T-helper 1 cell (primary cell): ENCODE data around the gene TMEM97.
"Not testable (repeated sequence)": the region's sequence is repeated elsewhere in the genome, so short reads cannot be mapped to it uniquely, and the experiment has no call there.

ENCODE experiments used
- DNase-seq, 5 donors: peaks; one replicate each; pipeline ENCODE4 v3.0.0-alpha.2; 2012 to 2020

TMEM97 gene

DNA sequence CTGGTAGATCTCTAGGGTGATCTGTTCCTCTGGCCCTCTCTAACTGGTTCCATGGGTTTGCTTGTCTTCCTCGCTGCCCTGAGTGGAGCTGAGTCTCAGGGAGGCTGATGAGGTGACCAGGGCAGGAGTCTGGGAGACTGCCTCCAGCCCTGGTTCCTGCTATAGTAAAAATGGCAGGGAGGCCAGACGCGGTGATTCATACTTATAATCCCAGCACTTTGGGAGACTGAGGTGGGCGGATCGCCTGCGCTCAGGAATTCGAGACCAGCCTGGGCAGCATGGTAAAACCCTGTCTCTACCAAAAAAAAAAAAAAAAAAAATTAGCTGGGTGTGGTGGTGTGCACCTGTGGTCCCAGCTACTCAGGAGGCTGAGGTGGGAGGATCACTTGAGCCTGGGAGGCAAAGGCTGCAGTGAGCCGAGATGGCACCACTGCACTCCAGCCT is 19.8 kb downstream of the TMEM97 start:
- DNase-seq: not testable (repeated sequence)

- DNase-seq: no peak
Observed at GRCh38 chr17:28339431-28339830, 20.4 kb downstream of the TMEM97 start.

DNA sequence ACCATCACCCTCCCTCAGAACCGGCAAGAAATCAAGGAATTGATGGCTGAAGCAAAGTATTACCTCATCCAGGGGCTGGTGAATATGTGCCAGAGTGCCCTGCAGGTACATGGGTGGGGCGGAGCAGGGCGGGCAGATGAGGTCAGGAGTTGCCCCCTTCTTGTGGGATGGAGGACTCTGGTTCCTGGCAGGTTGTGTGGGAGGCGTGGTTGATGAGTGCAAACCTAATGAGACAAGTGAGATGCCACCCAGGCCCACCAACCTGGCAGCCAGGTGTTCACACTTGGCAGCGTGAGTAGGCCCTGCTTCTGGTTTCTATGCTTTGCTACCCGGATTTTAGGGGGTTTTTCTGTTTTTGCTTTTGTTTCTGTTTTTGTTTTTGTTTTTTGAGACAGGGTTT is 21.4 kb downstream of the TMEM97 start:
- no peak for DNase-seq

GRCh38 chr17:28341516-28341915 is 22.5 kb downstream of the TMEM97 start:
- no peak for DNase-seq

- no peak for DNase-seq
Observed at GRCh38 chr17:28342313-28342712, 23.3 kb downstream of the TMEM97 start.

DNA sequence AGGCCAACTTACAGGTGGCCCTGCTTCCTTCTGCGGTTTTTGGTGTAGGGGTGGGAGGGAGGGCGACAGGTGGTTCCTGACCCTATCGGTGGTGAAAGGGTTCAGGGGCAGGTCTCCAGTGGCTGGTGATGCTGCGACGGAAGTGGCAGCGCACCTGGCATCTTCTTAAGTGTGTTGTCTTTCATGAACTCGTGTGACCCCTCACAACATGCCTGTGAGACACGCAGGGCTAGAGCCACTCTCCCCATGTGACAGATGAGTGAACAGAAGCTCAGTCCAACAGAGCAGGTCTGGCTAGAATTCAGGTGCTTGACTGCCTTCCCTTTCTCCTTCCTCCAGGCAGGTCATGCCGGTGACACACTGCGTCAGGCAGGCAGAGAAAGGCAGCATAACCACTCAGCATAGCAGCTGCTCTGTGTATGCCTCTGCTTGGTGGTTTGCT is 24.5 kb downstream of the TMEM97 start:
- DNase-seq: no peak

- DNase-seq: no peak
Observed at GRCh38 chr17:28344011-28344410, 25.0 kb downstream of the TMEM97 start.

DNA sequence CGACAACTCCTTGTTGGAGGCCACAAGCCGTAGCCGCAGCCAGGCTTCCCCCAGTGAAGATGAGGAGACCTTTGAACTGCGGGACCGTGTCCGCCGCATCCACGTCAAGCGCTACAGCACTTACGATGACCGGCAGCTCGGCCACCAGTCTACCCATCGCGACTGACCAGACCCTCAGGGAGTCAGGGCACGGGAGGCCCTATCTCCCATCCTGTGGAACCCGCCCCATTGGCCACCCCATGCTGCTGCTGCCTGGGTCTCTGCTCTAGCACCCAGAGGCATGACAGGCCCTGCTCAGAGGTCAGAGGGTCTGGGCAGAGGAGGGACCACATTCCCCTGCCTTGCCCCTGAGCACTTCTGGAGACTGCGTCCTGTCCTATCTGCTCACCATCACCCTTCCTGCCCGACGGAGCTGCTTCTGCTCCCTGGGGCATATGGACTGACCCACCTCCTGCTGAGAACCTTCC is 25.5 kb downstream of the TMEM97 start:
- no peak for DNase-seq

DNA sequence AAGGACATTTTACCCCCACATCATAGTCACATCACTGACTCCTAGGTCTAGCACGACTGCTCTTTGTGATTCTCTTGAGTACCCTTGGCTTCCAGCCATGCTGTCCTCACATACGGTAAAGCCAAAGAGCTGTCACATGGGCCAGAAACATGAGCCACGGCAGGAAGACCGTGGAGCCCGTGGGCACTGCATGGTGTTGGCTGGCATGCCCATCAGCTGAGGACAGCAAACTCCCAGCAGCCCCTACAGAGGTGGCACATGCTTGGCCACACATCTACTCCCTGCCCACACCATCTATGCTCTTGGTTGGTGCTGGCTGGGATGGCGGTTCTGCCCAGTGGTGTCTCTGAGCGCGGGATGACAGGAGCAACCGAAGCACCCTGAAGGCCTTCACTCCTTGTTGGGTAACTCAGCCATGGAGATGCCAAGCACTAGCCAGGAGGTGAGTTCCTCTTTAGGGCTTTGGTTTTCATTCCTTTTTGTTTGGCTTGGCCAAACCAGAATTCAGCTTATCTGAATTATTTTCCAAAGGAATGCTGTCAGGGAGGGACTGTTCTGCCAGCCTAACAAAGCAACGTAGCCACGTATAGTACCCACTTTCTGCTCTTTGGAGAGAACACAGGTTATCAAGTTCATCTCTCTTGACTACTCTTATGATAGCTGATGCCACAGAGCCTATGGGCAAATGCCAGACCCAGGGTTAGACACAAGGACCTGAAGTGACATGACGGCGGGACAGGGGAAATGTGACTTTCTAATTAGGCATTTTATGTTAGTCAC is 26.6 kb downstream of the TMEM97 start:
- no peak for DNase-seq

DNA sequence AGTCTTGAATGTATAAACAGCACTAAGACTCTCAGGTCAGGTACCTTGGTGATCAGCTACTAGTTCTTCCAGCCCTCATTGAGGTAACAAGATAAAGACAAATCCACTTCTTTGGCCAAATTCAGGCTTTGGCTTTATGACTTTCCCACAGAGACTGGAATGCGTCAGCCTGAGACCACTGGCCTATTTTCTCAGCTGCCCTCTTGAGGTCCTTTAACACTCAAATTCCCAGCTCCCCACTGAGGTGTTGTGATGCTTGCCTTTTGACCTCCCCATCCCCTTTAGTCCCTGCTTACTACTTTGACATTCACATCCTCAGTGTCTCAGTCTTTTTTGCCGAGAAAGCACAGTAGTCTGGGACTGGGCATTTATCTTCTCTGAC is 27.2 kb downstream of the TMEM97 start:
- no peak for DNase-seq

DNA sequence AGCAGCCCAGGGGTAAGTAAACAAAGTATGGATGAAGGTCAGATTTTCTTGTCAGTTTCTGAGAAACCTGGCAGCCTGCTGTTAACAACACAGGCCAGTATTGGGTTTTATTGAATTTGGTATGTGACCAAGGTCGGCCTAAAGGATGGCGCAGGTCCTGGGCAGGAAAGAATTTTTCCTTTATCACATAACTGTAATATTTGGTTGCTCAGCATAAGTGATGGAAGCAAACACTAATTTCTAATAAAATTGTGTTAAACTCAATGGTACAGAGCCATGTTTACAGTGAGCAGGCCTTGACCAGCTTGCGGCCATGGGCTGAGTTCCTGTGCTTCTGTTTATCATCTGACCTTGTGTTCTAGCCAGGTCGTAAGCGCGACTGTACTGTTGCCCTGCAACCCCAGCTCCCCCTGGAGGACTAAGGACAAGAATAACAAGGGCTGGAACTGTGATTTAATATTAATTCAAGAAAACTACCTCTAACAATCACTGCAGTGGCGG is 27.8 kb downstream of the TMEM97 start:
- no peak for DNase-seq

- DNase-seq: no peak
Observed at GRCh38 chr17:28347261-28347891, 28.4 kb downstream of the TMEM97 start.

DNA sequence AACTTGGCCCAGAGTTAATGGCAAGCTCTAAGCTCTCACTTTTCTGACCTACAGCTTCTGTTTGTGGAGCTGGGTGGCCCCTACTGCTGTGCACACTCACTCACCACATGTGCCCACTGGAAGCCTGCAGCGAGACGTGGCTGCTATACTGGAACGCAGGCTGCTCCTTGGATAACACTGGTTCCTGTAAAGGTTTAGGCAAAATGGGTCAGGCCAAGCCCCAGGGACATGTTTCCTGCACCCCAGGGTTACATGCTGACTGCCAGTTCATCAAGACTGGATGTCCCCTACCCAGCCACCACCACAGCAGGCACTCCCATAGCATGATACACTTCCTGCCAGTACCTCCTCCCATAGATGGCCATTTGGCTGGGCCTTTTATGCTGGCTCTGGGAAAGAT is 30.0 kb downstream of the TMEM97 start:
- DNase-seq: no peak

DNA sequence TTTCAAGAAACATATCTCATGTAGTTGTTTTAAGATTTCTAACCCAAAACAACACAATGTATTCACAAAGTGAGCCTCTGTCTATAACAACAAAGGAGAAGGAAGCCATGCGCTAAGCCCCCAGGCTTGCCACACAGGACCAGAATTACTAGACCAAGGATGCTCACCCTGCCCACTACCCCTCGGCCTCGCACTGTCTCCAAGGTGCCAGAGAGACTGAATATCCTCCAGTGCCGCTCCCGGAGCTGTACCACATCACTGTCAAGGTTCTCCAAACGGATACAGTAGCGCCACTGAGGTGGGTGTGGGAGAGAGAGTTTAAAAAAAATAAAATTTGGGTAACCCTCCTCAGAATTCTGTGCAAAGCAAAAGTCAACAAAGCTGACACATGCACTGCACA is 31.3 kb downstream of the TMEM97 start:
- no peak for DNase-seq

DNA sequence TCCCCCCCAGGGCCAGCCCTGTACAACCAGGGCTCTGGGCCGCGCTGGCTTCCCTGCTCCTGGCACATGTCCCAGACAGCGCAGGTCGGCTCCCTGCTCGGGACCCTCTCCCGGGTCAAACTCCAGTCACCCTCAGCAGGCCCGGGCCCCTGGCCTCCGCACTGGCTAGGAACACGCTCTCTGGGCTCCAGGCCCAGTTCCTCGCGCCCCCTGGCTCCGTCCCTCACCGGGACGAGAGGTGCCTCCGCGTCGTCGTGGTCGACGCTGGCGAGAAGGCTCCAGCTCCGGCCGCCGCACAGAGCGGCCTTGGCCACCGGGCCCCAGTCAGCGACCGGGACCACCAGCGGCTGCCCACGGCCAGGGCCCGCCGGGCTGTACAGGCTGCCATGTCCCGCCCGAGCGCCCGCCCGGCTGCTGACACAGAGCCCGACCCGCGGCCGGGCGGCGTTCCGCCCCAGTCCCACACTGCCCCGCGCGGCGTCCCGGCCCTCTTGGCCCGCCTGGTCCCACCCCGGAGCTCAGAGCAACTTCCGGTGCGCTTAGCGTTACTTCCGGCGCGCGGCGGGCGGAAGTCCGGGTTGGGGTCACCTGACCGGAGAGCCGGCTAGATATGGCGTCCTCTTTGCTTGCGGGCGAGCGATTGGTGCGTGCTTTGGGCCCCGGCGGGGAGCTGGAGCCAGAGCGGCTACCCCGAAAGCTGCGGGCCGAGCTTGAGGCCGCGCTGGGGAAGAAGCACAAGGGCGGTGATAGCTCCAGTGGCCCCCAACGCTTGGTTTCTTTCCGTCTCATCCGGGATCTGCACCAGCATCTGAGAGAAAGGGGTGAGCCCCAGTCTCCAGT is 38.3 kb downstream of the TMEM97 start, which contains the start of gene POLDIP2:
Gene POLDIP2, minus strand, starts transcription at position 467 of the 840 bp plus-strand sequence. Its CDS starts 79 bp downstream, at position 388.
- peak; percentile 91 to 96 (median 93) for DNase-seq

DNA sequence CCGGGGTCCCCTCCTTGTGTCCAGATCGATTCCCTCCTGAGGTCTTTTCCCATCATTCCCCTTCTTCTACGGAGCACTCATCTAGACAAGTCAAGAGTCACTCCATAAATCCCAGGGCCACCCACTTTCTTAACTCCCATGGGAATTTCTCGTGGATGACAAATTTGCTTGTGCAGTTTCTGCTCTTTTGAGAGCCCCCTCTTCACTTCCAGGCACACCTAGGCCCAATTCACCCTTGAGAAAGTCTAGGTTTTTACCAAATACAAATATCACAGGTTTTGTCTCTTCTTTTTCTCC is 38.8 kb downstream of the TMEM97 start:
- no peak for DNase-seq

DNA sequence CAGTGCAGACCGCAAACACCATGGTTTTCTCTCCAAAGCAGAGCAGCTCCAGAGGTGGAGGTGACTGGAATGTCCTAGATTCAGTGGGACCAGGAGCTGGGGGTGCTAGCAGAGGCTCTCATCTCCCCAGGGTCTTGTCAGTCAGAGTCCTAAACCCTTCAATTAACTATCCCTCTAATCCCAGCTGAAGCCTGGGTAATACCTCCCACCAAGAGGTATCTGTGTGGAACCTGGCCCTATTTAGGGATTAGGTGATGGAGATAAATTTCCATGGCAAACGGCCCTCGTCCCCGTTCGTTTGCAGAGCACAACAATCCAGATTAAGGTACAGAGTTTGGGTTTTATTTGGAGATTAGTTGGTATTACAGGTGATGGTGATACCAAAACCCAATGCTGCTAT is 44.2 kb downstream of the TMEM97 start:
- DNase-seq: no peak

DNA sequence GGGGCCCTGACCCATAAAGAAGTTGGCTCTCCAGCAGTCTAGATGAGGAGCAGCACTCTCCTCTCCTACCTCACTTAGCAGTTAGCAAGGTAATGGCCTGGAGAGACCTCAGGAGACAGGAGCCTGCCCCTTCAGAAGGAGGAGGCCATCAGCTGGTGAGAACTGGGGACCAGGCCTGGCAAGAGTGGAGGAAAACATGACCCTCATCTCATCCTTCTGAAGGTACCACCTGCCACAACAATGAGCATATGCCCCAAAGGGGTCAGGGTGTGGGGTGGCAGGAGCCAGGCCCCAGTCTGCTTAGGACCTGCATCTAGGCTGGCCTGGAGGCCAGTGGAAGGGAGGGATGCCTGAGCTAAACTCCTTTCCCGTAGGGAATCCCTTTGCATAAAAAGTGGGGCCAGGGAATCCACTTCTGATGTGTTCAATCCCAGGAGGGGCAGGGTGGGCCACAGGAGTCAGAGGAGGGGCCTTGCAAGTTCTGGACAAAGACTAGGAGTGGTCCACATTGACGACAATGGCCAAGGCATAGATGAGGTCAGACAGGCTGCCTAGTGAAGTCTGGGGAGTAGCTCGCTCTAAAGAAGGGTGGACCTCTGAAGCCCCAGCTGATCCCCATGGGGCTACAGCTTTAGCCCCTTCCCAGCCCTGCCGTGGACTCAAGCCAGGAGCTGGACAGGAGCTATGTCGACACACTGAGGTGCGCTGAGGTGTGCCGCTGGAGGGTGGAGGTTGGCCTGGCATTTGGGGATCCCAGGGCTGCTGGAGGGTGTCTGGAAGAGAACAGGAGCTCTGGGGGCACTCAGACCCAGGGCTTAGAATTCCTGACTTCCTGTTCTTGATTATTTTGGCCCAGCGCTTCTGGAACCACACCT is 45.0 kb downstream of the TMEM97 start:
- DNase-seq: no peak

DNA sequence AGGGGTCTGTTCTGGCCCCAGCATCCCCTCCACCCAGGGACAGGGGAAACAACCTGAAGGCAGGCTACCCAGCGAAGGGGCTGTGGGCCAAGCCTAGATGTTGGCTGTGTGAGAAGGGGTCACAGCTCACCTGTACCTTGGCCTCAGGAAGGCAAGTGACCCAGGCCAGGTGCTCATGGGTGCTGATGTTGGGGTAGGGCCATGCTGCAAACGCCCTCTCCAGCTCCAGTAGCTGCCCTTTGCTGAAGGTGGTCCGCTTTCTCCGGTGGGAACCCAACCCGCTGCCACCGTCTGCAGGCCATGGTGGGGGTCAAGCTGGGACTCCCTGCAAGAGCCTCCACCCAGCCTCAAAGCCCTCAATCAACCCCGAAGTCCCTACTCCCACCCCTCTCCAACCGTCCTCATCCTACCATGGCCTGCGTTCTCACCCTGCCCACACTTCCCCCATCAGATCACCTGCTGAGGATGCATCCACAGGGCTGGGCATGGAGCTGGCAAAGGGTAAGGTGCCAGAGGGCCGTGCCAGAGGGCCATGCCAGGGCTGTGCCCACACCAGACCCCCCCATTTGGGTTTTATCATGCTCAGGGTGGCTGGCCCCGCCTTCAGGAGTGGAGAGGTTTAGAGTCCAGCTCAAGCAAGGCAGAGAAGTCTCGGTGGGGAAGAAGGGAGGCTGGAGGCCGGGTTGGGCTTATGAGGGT is 45.8 kb downstream of the TMEM97 start, which contains the start of gene SEBOX:
Gene SEBOX, minus strand, starts transcription at position 535 of the 699 bp plus-strand sequence. Its CDS starts 48 bp downstream, at position 487.
- DNase-seq: no peak

DNA sequence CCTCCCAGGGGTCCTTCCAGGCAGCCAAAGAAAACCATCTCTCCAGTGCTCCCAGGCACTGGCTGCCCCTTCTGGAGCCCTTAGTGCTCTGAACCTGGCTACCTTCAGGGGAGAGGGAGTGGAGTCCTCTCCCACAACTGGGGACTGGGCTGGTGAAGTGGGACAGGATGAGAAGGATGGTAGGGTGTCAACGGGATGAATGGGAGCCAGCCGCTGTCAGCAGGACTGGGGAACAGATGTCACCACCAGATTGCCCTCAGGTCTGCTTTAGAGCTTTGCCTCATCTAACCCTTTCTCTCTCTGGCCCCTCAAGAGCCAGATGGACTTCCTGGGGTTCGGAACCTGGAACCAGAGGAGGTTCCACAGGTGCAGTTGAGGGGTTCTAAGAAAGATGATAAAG is 46.5 kb downstream of the TMEM97 start:
- DNase-seq: no peak

- no peak for DNase-seq
Observed at GRCh38 chr17:28366605-28367004, 47.6 kb downstream of the TMEM97 start.
